Memory B cell (primary cell): Measurements from ENCODE around the gene ATXN7L1.
"Not testable (repeated sequence)": the region's sequence is repeated elsewhere in the genome, so short reads cannot be mapped to it uniquely, and the experiment has no call there.

Experiments used
- ATAC-seq: fragments of 150-1000 bp; cut with Tn5 transposase; 2 replicates; pipeline ENCODE4 v1.10.0; 2021; ENCODE audit warnings: low read depth, mild to moderate bottlenecking, moderate library complexity
- DNase-seq, 2 donors: peaks; one replicate each; pipeline ENCODE4 v3.0.0; 2022; ENCODE audit warnings: low spot score in 2 of 2
- H3K27ac Mint-ChIP-seq: one replicate; pipeline ENCODE4 v1.8.0; 2022; ENCODE audit warnings: mild to moderate bottlenecking, moderate library complexity, mixed read lengths
- H3K27me3 Mint-ChIP-seq: one replicate; pipeline ENCODE4 v1.8.0; 2022; ENCODE audit warnings: mixed read lengths
- H3K36me3 Mint-ChIP-seq: one replicate; pipeline ENCODE4 v1.8.0; 2022; ENCODE audit warnings: mild to moderate bottlenecking, mixed read lengths
- H3K4me1 Mint-ChIP-seq: one replicate; pipeline ENCODE4 v1.8.0; 2022; ENCODE audit warnings: mixed read lengths
- H3K4me3 Mint-ChIP-seq: one replicate; pipeline ENCODE4 v1.8.0; 2022; ENCODE audit warnings: mild to moderate bottlenecking, moderate library complexity, mixed read lengths
- H3K9me3 Mint-ChIP-seq: one replicate; pipeline ENCODE4 v1.8.0; 2022; ENCODE audit warnings: mixed read lengths

ATXN7L1 gene

DNA sequence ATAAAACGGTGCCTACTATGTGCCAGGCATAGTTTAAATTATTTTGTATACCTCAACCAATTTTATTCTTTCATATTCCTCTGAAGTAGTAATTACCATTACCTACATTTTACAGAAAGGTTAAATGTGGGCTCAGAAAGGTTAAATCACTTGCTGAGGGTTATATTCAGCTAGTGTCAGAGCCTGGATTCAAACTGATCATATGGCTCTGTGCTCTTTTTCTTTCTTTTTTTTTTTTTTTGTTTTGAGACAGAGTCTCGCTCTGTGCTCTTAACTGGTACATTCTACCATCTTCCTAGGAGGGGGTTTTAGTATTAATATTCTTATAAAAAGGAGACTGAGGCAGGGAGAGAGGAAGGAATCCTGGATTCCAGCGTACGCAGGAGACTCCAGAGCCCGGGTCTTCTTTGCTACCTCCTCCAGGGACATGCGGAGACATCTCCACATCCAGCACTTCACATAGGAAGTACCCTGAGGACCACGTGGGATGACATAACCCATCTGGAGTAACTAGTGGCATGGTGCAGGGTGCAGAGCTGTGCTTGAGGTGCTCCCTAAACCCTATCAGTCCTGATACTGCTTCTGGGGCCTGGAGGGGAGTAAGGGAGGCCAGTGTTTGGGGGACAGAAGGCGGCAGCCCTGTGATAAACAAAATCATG is 29.6 kb upstream of the ATXN7L1 start:
- H3K27me3 Mint-ChIP-seq, result no peaks in the 10 kb centered on the region
- DNase-seq, result no peak
- no peak overlapping the region for H3K4me3 Mint-ChIP-seq
- no peak overlapping the region for H3K27ac Mint-ChIP-seq
- H3K4me1 Mint-ChIP-seq, result no peaks in the 10 kb centered on the region
- H3K9me3 Mint-ChIP-seq, result peaks cover 2% of the 10 kb centered on the region
- H3K36me3 Mint-ChIP-seq, result peaks cover 2% of the 10 kb centered on the region
- no peak for ATAC-seq

GRCh38 chr7:105905209-105905909 is 29.0 kb upstream of the ATXN7L1 start:
- Mint-ChIP-seq H3K4me3 (no peak overlapping the region), H3K27ac (no peak overlapping the region), H3K4me1 (no peaks in the 10 kb centered on the region), H3K27me3 (no peaks in the 10 kb centered on the region), H3K9me3 (no peaks in the 10 kb centered on the region), H3K36me3 (no peaks in the 10 kb centered on the region)
- DNase-seq (no peak), ATAC-seq (no peak)

DNA sequence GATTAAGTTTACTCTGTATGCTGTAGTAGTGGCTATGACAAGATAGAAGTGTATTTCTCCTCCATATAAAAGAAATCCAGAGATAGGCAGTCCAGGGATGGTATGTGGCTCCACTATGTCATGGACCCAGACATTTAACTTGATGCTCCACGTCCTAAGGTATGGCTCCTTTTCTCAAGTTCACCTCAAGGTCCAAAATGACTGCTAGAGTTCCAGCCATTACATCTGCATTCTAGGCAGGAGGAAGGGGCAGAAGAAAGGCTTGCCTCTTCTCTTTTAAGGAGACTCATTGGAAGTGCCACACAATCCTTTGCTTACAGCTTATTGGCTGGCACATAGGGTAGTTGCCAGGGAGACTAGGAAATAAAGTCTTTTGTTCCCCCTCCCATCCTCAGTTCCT is 27.7 kb upstream of the ATXN7L1 start:
- H3K36me3 Mint-ChIP-seq, result no peaks in the 10 kb centered on the region
- DNase-seq (no peak), ATAC-seq (no peak)
- no peaks in the 10 kb centered on the region for H3K27me3 Mint-ChIP-seq
- no peak overlapping the region for H3K4me3 Mint-ChIP-seq
- no peaks in the 10 kb centered on the region for H3K4me1 Mint-ChIP-seq
- no peaks in the 10 kb centered on the region for H3K9me3 Mint-ChIP-seq
- H3K27ac Mint-ChIP-seq, result no peak overlapping the region

DNA sequence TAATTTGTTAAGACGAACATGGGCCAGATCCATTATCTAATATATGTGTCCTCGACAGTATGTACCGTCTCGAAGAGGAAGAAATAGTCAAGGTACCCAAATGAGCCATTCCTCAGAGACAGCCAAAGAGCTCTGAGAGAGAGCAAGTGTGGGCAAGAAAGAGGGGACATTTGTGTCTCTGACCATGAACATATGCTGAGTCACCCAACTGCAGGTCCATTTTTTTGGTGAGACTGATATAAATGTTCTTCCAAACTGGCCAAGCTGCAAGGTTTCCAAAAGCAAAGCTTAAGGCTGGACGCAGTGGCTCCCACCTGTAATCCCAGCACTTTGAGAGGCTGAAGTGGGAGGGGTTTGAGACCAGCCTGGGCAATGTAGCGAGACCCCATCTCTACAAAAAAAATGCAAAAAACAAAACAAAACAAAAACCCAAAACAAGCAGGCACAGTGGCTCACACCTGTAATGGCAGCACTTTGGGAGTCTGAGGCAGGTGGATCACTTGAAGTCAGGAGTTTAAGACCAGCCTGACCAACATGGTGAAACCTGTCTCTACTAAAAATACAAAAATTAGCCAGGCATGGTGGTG is 26.0 kb upstream of the ATXN7L1 start:
- Mint-ChIP-seq H3K4me1 (no peaks in the 10 kb centered on the region), H3K4me3 (no peak overlapping the region), H3K27me3 (no peaks in the 10 kb centered on the region)

DNA sequence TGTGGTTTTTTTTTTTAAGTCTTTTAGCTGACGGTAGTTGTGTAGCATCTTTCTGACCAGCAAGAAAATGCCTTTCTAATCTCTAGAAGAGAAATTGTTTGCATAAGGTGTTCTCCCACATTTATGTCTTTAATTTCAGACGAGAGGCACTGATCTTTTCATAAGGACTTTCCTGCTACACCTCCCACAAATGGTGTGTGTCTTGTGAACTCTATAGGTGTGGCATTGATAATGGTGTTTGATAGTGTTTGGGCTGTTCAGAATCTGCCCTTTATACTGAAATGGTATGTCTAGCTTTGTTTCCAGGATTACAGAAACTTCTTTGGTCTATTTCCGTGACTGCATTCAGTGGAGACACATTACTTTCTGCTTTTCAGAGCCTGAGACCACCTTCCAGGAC is 21.6 kb upstream of the ATXN7L1 start:
- no peak overlapping the region for H3K4me3 Mint-ChIP-seq
- H3K4me1 Mint-ChIP-seq, result no peaks in the 10 kb centered on the region
- H3K27me3 Mint-ChIP-seq, result peaks cover 6% of the 10 kb centered on the region
- no peak for DNase-seq
- ATAC-seq, result no peak
- H3K9me3 Mint-ChIP-seq, result no peaks in the 10 kb centered on the region
- no peaks in the 10 kb centered on the region for H3K36me3 Mint-ChIP-seq
- H3K27ac Mint-ChIP-seq, result no peak overlapping the region

More for the DNA sequence above, 26.0 kb upstream of the ATXN7L1 start:
- DNase-seq (no peak), ATAC-seq (no peak)
- Mint-ChIP-seq H3K27ac (no peak overlapping the region), H3K36me3 (no peaks in the 10 kb centered on the region), H3K9me3 (no peaks in the 10 kb centered on the region)

DNA sequence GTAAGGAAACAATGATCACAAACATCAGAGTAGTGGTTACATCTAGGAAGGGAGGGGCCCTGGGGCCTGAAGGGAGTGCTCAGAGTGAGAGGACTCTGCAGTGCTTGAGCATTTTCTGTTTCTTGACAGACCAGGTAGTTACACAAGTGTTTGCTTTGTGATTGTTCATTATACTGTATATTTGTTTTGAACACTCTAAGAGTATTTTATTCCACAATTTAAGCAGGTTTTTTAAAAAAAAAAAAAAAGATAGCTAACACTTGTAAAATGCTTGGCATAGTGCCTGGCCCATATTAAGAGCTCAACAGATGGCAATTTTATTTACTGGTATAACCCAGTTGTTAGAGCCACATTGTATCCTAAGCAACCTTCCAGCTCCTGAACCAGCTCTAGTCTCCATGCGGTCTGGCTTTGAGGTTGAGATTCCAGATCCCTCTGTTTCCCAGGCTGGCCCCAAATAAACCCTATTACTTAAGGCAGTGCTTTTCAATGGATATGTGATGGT is 20.1 kb upstream of the ATXN7L1 start:
- ATAC-seq (no peak), DNase-seq (no peak)
- no peaks in the 10 kb centered on the region for H3K9me3 Mint-ChIP-seq
- H3K36me3 Mint-ChIP-seq, result peaks cover 2% of the 10 kb centered on the region
- no peak overlapping the region for H3K4me3 Mint-ChIP-seq
- H3K27me3 Mint-ChIP-seq, result peaks cover 10% of the 10 kb centered on the region
- H3K4me1 Mint-ChIP-seq, result no peaks in the 10 kb centered on the region
- H3K27ac Mint-ChIP-seq, result no peak overlapping the region

GRCh38 chr7:105894131-105894530 is 17.7 kb upstream of the ATXN7L1 start:
- H3K27me3 Mint-ChIP-seq, result peaks cover 12% of the 10 kb centered on the region
- no peaks in the 10 kb centered on the region for H3K4me1 Mint-ChIP-seq
- no peak for DNase-seq
- ATAC-seq, result no peak
- no peak overlapping the region for H3K27ac Mint-ChIP-seq
- H3K9me3 Mint-ChIP-seq, result no peaks in the 10 kb centered on the region
- H3K36me3 Mint-ChIP-seq, result peaks cover 2% of the 10 kb centered on the region
- no peak overlapping the region for H3K4me3 Mint-ChIP-seq

- H3K9me3 Mint-ChIP-seq, result no peaks in the 10 kb centered on the region
- no peak overlapping the region for H3K27ac Mint-ChIP-seq
- H3K27me3 Mint-ChIP-seq, result peaks cover 12% of the 10 kb centered on the region
- H3K36me3 Mint-ChIP-seq, result peaks cover 2% of the 10 kb centered on the region
- ATAC-seq, result no peak
- H3K4me1 Mint-ChIP-seq, result no peaks in the 10 kb centered on the region
- DNase-seq, result no peak
- H3K4me3 Mint-ChIP-seq, result no peak overlapping the region
Observed at GRCh38 chr7:105892387-105892786, 16.0 kb upstream of the ATXN7L1 start.

DNA sequence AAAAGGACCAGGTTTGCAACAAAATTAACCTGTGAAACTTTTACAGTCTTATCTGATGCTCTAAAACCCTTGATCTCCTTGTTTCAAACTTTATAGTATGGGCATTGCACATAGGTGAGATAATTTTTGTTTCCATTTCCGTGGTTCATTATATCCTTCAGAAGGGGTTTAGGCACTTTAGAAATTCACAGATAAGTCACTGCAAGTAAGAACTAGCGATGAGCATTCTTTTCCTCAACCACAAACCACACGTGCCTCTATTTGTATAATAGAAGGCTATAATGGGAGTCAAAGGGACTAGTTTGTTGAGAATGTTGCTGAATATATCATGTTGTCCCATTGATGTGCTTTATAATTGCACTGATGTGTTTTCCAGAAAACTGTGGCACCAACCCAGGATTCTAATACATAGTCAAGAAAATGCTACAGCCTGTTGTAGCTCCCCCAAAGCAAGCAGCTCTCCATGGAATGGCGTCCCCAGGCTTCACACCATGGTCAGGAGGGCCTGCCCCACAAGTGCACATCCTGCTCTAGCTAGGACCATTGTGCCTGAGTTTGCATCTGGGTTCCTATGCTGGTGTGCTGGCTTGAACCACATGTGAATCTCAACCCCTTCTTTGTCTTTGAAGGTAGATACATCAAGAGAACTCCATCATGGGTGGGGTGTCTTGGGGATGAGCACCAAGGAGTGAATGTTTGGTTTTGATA is 14.0 kb upstream of the ATXN7L1 start:
- Mint-ChIP-seq H3K9me3 (no peaks in the 10 kb centered on the region), H3K4me3 (no peak overlapping the region), H3K36me3 (peaks cover 2% of the 10 kb centered on the region), H3K27ac (no peak overlapping the region), H3K27me3 (peaks cover 12% of the 10 kb centered on the region), H3K4me1 (no peaks in the 10 kb centered on the region)
- DNase-seq (no peak), ATAC-seq (no peak)

GRCh38 chr7:105887569-105888189 is 11.3 kb upstream of the ATXN7L1 start:
- ATAC-seq (no peak), DNase-seq (no peak)
- Mint-ChIP-seq H3K4me3 (no peak overlapping the region), H3K4me1 (no peaks in the 10 kb centered on the region), H3K27ac (no peak overlapping the region), H3K27me3 (peaks cover 6% of the 10 kb centered on the region), H3K36me3 (peaks cover 2% of the 10 kb centered on the region), H3K9me3 (no peaks in the 10 kb centered on the region)

DNA sequence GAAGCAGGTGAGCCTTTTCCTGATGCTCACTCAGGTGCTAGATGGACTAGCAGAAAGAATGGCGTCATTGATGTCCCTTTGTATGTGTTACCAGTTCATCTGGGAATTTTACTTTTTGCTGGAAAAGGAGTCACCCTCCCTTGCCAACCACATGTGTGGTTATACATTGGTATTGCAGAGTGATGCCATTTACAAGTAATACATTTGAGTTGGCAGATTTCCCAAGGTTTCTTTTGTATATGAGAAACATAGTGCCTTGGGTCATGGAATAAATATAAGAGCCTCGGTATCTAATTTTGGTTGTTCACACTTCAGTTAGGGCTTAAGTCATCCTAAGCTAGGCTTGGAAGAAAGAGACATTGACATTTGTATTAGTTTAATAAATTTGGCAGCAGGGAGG is 10.4 kb upstream of the ATXN7L1 start:
- no peak overlapping the region for H3K4me3 Mint-ChIP-seq
- H3K36me3 Mint-ChIP-seq, result peaks cover 2% of the 10 kb centered on the region
- ATAC-seq (no peak), DNase-seq (no peak)
- peaks cover 4% of the 10 kb centered on the region for H3K27me3 Mint-ChIP-seq
- no peak overlapping the region for H3K27ac Mint-ChIP-seq
- H3K9me3 Mint-ChIP-seq, result no peaks in the 10 kb centered on the region
- no peaks in the 10 kb centered on the region for H3K4me1 Mint-ChIP-seq

DNA sequence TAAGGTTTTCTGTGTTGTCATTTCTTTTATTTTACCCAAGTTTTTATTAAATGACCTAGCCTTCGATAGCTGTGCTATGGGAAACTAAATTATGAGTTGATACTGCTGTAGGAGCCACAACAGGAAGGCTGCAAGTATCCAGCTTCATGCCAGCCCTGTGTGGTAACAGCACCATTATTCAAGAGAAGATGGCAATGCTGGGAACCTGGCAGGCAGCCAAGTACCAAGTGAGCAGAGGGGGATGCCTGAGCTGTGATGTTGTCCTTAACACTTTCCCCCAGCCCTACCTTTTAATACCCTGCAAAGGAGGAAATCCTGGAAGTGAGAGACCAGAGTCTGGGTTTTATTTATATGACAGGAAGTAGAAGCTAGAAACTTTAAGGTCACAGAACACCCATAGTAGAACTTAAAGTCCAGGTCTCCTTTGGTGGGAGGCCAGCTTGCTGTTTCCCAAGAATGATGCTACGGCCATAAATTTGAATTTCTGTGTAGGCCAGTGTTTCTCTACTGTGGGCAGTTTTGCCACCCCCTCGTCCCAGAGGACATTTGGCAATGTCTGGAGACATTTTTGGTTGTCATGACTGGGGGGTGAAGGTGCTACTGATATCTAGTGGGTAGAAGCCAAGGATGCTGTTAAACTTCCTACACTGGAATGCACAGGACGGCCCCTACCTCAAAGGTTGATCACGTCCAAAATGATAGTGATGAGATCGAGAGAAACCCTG is 9.2 kb upstream of the ATXN7L1 start:
- Mint-ChIP-seq H3K4me1 (no peaks in the 10 kb centered on the region), H3K4me3 (no peak overlapping the region), H3K27me3 (no peaks in the 10 kb centered on the region), H3K9me3 (no peaks in the 10 kb centered on the region), H3K36me3 (no peaks in the 10 kb centered on the region), H3K27ac (no peak overlapping the region)
- ATAC-seq (no peak), DNase-seq (no peak)

DNA sequence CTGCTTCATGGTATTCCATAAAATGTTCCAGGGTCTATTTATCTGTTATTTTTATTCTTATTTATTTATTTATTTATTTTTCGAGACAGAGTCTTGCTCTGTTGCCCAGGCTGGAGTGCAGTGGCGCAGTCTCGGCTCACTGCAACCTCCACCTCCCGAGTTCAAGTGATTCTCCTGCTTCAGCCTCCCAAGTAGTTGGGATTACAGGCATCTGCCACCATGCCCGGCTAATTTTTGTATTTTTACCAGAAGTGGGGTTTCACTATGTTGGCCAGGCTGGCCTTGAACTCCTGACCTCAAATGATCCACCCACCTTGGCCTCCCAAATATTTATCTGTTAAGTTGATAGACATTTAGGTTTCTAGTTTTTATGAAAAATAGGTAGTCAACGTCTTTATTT is 6.8 kb upstream of the ATXN7L1 start:
- H3K36me3 Mint-ChIP-seq, H3K27me3 Mint-ChIP-seq, DNase-seq, ATAC-seq, H3K4me1 Mint-ChIP-seq, H3K4me3 Mint-ChIP-seq, H3K27ac Mint-ChIP-seq, H3K9me3 Mint-ChIP-seq: not testable (repeated sequence)
